HG03280 (cell line): Measurements from ENCODE around the gene CORO7.

Experiments used
- ATAC-seq: cut with Tn5 transposase; IDR thresholded peaks from one replicate; pipeline ENCODE4 v1.9.1; 2021; ENCODE audit warnings: mild to moderate bottlenecking, moderate library complexity; ENCODE audit not compliant: unreplicated experiment

CORO7 gene

DNA sequence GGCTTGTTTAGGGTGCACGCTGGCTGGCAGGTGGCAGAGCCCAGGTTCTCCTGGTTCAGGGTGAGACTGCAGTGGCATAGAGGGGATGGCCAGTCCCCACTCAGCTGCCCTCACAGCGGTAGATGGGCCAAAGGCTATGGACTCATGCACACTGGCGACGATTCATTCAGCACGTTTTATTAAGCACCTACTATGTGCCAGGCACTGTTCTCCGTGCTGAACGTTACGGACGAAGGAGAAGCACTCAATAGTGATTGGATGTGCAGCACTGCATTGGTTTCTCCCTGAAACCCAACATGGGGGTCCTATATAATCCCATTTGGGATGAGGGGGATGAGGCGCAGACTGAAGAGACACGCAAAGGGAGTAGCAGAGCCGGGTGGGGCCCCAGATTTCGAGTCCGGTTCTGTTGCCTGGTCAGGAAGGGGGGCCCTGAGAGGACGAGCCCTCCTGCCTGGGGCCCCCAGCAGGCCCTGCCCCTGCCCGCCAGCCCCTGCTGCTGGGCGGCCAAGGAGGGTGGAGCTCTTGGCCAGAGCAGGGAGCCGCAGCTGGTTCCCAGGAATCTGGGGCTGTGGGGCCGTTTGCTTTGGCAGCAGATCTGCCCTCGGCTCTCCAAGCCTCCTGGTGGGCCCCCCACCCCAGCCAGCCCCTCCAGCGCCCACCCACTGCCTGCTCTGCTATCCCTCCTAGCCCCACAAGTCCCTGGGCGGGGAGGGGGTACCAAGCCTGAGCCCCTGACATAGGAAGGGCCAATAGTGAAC lies 91.7 kb downstream of the CORO7 start:
- no peak for ATAC-seq

DNA sequence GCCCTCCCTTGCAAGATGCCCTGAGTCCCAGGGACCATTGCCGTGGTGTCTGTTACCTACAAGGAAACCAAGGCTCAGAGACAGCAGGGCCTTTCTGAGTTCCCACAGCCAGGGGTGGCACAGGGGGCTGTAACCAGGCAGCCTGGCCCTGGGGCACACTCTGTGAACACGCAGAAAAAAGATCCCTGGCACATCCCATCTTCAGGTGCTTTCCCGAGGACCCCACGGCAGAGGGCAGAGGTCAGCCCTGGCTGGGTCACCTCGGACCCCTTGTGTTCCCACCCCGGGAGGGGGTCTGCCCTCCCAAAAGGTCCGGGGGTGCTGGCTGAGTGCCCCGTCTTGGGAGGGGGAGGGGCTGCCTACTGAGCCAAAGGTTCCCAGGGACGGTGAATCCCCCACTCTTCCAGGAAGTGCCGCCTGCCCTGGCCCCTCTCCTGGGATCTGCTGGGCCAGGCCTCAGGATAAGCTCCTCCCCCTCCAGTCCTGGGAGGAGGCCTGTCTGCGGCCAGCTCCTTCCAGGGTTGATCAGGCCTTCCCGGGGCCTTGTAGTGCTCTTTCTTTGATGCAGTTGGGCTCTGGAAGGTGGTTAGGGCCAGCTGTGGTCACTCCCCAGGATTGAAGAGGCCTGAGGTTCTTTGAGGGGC lies 92.4 kb downstream of the CORO7 start:
- no peak for ATAC-seq

DNA sequence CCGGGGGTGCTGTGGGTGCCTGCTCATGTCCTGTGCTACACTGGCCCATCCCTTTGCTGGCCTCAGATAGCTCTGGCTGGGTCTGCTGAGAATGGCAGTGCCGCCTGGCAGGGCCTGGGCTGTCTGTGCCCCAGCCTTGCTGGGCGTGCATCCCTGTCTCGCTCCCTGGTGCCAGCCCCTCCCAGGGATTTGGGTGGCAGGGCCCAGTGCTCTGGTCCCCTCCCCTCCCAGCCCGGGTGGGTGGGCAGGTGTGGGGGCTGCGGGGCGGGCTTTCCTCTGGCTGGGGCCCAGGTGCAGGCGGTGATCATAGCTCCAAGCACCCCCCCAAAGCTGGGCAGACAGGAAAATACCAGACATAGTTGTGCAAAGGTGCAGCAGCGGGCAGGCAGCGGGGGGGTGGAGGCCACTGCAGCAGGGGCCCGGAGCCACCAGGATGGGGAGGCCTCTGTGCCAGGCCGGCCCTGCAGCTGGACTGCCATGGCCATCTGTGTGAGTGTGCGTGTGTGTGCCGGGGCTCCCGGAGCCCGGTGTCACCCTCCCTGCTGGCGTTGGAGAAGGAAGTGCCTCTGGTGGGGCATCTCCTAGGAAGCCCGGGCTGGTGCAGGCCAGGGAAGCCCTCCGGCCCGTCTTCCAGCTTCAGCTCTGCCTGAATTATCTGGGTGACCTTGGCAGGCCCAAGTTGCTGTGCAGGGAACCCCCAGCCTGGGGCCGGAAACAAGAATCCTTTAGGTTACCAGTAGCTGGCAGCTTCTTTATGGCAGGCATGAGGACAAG lies 93.1 kb downstream of the CORO7 start:
- ATAC-seq: no peak

DNA sequence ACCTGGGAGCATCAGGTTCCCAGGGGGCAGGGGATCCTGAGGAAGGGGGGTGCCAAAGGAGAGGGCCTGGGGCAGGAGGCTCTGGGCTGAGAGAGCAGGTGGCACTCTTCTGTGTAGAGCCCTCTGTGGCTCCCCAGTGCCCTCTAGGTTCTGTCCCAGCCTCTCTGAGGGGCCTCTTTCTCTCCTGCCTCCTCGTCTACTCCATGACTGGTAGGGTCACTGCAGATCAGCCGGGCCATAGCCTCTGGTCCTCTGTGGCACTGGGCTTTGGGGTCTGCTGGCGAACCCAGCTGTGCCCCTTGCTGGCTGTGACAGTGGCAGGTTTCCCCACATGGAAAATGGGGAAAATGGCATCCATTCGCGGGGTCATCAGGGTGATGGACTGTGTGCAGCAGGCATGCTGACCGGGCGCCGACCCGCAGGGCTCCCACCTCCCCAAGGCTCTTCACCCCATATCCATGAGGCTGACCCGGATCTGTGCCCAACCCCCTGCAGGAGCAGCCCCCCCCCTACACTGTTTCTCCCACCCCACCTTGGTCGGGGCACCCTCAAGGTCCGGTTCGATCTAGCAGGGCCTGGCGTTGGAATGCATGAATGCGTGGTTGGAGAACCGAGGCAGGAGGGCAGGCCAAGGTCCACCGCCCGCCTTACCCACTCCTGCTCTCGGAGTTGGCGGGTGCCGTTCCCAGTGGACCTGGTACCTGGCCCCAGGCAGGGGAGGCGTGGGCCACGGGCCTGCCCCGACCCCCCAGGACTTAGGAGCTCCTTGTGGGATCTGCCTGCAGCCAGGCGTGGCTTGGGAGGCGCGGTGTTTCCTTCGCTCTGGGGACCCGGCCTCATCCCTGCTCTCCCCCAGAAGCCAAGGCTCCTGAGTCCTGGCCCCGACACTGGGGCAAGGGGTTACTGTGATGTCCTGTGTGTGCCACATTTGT lies 94.0 kb downstream of the CORO7 start:
- no peak for ATAC-seq

DNA sequence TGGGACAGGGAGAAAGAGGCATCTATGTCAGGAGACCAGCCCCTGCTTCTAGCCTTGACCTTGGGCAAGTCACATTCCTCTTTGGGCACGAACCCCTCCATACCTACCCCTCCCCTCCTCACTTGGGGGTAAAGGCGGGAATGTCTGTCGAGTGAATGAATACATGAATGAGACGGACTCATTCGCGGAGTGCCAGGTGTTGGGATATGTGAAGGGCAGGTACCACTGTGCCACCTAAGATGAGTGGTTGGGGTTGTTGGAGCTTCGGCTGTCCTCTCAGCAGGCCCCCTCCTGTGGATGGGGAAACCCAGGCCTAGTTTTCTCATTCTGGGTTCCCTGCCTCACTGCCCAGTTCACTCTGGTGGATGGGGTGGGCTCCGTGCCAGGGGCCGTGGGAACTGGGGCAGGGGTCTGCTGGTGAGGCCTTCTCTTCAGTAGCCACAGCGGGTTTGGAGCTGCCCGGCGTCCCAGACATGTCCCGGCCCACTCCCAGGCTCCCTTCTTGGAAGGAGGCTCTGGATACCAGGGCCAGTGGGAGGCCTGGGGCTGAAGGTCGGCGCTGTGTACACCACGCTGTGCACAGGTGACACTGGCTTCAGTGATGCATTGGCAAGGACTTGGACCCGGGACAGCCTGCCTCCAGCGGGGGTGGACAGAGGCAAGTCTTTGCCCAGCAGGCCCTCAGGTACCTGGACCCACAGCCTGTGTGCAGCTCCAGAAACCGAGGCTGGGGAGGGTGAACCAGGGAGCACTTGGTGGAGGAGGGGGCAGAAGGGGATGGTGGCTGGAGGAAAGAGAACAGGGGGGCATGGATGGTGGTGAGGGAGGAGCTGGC lies 94.9 kb downstream of the CORO7 start:
- ATAC-seq: no peak

DNA sequence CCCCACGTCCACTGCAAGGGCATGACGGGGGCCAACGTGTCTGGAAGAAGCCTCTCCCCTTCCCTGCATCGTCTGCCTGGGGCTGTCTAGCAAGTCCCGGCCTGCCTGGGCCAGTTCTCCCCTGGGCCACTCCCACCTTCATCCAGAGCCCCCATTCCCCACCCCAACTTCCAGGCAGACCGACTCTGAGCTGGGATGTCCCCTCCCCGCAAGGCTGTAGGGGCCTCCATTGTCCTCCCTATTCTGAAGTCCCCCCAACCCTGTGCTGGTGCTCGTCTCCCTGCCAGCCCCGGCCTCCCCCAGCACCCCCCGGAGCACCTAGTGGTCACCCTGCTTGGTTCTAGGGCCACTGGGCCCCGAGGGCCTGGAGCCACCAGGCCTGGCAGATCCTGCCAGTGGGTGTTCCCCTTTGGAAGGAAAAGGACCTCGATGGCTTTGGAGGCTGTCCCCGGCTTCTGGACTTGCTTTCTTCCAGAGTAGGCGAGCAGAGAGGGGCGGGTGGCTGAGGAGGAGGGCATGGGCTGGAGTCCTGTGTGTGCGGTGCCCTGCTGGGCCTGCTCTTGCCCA lies 95.7 kb downstream of the CORO7 start:
- no peak for ATAC-seq

DNA sequence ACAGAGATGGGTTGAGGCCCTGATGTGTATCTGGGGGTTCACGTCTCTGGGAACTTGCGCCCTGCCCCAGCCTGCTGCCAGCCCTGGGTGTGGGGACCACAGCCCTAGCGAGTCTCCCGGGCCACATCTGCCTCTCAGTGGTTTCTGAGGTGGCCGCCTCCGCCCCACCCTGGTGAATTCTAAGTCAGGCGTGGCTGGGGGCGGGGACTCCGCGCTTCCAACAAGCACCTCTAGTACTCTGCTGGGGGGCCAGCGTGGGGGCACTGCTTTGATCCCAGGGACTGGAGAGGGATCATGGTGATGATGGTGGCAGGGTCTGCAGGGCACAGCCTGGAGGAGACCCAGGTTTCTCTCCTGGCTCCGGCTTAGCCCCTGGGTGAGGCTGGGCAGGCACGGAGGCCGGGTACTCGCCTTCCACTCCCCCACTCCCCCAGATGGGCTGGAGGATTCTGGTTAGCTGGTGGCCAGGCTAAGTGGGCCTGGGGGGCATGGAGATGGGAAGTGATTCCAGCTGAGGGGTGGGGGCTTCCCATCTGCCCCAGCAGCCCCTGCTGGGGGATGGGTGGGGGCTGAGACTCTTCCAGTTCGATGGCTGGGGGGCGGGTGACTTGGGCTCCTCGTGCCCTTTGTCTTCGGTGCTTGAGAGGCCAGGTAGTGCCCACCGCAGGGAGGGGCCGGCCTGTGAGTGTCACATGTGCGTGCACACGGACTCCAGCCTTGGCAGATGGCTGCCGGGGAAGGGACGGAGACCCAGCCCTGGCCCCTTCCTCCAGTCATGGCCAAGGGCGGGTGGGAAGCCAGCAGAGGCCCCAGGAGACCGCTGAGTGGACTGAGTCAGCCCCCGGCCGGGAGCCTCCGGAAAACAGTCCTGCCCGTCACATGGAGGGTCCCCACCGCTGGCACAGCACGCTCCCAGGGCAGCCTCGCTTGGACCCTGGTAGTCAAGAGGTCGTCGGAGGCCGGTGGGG lies 96.7 kb downstream of the CORO7 start:
- no peak for ATAC-seq

DNA sequence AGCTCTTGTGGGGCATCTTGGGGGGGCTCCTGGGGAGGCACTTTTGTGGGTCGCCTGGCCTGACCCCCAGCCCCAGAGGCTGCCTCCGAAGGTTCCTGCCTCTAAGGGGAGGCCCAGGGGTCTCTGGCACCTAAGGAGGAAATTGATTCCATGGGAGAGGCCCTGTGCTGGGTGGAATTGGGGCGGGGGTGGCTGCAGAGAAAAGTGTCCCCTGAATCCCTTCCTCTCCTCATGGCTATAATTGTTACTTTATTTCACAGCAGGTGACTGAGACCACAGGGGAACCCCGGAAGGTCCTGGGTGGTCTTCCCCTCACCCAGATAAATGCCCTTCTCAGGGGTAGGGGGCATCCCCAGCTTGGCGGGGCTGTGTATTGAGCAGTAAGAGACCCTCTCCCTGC lies 97.4 kb downstream of the CORO7 start:
- no peak for ATAC-seq

DNA sequence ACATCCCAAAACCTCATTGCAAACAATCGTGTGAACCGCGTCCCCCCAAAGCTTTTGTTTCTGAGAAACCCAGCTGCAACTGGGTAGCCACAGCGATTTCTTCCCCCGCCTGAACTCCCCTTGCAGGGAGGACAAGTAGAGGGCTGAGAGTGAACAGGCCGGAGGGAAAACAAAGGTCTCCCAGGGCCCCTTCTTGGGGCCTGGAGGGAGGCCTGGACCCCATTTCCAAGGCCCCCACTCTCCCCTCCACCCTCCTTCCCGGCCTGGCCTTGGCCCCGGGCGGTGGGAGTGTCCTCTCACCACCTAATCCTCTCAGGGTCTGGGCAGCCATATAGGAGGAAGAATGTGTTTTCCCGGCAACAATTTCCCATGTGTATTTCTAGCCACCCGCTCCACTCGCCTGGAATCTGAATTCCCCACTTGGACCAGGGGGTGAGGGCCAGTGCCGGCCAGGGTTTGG lies 97.9 kb downstream of the CORO7 start:
- no peak for ATAC-seq

DNA sequence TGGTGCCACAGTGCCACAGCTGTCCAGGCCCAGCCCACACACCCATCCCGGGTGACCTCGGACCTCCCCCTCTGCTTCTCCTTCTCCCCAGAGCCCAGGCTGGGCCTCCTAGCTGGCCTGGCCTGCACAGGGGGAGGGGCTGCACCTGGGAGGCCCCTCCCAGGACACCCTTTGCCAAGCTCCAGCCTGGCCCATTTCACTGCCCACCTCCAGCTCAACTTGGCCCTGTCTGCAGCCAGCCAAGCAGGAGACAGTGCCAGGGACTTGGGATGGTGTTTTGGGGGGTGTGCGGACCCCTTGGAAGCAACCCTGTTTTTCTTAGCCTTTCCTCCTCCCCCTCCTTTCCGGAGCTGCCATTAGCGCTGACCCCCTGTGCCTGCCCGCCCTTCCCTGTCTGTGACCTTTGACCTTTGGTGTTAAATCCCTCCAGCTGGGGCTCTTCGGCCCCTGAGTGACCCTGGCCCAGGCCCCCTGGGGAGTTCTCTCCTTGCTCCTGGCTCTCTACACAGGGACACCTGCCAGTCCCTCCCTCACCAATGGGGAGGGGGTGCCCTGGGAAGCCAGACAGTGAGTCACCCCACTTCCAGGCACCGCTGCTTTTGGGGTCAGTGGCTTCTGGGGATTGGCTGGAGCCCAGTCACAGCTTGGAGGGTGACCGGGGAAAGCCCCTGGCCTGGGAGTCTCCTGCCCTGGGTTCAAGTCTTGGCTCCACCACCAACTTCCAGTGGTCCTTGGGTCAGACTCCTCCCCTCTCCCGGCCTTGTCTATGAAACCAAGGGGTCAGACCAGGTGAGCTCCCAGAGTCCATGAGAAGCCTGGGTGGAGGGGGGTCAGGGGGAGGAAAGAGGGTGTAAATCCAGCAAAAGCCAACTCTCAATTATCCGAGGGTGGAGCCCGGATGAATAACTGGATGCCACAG lies 98.6 kb downstream of the CORO7 start:
- ATAC-seq: no peak

DNA sequence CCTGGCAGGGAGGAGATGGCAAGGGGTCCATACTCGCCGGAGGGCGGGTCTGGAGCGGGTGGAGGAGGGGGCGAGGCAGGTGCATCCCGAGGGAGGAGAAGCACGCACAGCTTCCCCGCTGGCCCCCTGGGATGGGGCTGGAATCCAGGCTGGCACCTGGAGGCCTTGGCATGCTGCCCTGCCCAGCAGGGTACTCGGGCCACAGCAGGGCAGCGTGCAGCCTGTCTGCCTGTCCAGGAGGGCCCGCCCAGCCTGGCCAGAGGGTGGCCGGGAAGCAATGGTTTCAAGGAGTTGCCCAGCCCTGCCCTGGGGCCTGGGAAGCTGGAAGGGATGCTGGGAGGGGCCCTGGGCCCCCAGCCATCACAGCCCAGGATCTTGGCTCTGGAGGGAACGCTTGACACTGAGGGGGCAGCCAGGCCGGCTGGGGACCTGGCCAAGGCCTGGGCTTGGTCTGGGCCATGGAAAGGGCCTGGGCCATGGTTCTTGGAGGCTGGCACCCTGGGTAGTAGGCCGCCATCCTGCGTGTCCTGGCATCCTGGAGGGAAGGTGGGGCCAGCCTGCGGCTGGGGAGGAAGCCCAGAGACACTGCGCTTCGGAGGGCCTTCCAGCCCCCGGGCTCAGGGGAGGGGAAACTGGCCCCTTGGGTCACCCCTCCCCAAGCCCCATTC lies 99.4 kb downstream of the CORO7 start:
- ATAC-seq: no peak

DNA sequence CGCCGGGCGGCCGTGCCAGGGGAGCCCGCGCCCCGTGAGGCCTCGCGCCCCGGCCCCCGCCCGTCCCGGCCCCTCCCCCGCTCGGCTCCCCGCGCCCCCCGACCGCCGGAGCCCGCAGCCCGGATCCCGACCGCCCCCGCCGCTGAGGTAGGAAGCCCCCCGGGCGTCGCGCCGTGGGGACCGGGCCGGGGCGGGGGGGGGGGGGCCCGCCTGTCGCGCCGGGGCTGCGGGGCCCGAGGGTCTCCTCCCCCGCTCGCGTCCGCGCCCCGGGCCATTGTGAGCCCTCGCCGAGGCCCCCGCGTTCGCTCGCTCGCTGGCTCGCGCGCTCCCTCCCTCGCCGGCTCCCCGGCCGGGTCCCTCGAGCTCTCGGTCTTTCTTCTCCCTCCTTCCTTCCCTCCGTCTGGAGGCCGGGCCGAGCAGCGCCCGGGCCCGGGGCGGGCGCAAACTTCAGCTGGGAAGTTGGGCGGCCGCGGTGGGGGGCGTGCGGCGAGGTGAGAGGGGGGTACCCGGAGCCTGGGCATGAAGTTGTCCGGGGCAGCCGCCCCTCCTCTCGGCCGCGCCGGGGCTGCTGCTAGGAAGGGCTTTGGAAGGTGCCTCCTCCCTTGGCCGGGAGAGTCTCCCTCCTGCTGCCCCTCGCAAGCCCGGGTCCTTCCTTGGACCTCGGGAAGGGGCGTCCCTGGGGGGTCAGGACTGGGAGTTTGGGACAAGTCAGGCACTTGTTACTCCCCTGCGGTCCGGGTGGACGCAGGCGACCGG lies 100.1 kb downstream of the CORO7 start:
- no peak for ATAC-seq

DNA sequence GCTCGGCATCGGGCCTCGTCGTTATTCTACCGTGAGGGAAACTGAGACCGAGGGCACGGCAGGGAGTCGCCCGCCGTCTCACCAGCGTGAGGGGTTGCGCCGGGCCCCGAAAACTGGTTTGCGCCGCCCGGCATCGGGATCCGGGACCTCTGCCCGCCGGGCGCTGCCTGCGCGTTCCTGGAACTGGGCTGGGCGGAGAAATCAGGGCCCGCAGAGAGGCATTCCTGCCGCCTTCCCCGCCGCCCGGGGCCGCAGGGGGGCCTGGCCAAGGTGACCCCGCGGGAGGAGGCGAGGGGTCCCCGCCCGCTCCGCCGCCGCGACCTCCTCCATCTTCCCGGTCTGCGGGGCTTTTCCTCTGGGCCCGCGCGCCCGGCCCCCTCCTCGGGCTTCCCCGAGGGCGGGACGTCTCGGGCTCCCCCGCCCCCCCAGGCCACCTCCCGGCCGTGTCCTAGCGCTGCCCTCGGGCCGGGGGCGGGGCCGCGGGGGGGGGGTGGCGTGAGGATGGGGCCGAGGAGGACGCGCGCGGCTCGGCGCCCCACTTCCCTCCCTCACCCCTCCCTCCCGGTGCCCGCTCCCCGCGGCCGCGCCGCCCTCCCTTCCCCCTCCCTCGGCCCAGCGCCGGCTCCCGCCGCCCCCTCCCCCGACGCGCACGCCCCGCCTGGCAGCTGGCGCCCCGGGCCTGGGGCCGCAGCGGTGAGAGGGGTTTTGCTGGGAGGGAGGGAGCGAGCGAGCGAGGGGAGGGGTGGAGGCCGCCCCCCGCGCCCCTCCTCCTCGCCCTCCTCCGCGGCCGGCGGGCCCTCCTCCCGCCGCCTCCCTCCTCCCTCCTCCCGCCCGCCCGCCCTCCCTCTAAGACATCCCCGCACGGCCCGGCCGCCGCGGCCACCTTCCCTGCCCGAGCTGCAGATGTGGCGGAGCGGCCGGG lies 100.9 kb downstream of the CORO7 start, which contains the start of gene GLIS2:
Gene GLIS2, plus strand, starts transcription at position 882 of the 922 bp plus-strand sequence. CDS start 16,214 bp downstream, outside the sequence.
- no peak for ATAC-seq

DNA sequence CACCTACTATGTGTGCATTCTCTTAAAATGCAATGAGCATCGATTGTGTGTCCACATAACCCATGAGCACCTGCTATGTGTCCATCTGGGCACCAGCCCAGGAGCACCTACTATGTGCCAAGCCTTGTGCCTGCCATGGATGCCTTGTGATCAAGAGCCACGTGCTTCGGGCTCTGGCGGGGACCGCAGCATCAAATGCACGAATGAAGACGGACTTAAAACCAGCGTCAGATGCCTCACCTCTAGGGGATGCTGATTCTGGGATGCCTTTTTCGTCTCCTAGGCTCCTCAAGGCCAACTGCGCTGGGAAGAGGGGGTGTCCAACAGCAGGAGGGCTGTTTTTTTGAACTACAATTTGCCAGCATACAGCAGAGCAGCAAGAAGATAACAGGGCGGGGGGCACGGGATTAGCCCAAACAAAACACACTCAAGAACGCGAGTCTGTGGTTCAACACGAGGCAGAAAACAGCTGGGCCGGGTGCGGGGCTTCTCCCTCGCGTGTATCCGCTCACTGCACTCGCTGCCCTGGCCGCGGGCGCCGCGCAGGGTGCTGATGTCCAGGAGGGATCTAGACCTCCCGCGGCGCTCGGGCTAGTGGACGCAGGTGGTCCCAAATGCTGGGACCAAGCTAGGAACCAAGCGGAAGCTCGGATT lies 101.7 kb downstream of the CORO7 start:
- no peak for ATAC-seq
